Liver (tissue), 9 donors: ENCODE measurements around the gene MBNL3. TPM values are rescaled to one million over a fixed set of nuclear protein-coding genes. Genes with fewer than 3 reads are reported as not detected.

ENCODE experiments used
- DNase-seq: peaks from one replicate; pipeline ENCODE4 v3.0.0-alpha.2; 2017; ENCODE audit warnings: low spot score
- H3K27ac ChIP-seq, 2 donors: one replicate each; pipeline ENCODE4 v1.7.0; 2013; ENCODE audit warnings: inconsistent platforms in 2 of 2, low read length in 2 of 2, control low read depth in 1 of 2, low read depth in 1 of 2, mild to moderate bottlenecking in 1 of 2
- H3K27me3 ChIP-seq, 4 donors: one replicate each; pipeline versions ENCODE4 v1.6.1 to v1.7.0; 2013; ENCODE audit warnings: low read length in 3 of 4, inconsistent platforms in 1 of 4, mild to moderate bottlenecking in 1 of 4, moderate library complexity in 1 of 4; ENCODE audit not compliant: control insufficient read depth in 4 of 4, insufficient read depth in 4 of 4
- H3K36me3 ChIP-seq, 4 donors: one replicate each; pipeline versions ENCODE4 v1.6.1 to v1.7.0; 2013; ENCODE audit warnings: low read length in 3 of 4, mild to moderate bottlenecking in 3 of 4, low read depth in 1 of 4, moderate library complexity in 1 of 4; ENCODE audit not compliant: control insufficient read depth in 4 of 4, insufficient read depth in 3 of 4
- H3K4me1 ChIP-seq, 4 donors: one replicate each; pipeline versions ENCODE4 v1.6.1 to v1.7.0; 2013; ENCODE audit warnings: low read length in 3 of 4, mild to moderate bottlenecking in 3 of 4, moderate library complexity in 1 of 4; ENCODE audit not compliant: control insufficient read depth in 4 of 4, insufficient read depth in 4 of 4
- H3K4me3 ChIP-seq, 3 donors: one replicate each; pipeline versions ENCODE4 v1.6.1 to v1.7.0; 2013; ENCODE audit warnings: low read length in 3 of 3, control low read depth in 1 of 3, low read depth in 1 of 3, mild to moderate bottlenecking in 1 of 3
- H3K9ac ChIP-seq, 2 donors: one replicate each; pipeline ENCODE4 v1.7.0; 2013; ENCODE audit warnings: low read length in 2 of 2, mild to moderate bottlenecking in 2 of 2, moderate library complexity in 2 of 2, control low read depth in 1 of 2, low read depth in 1 of 2
- H3K9me3 ChIP-seq, 4 donors: one replicate each; pipeline versions ENCODE4 v1.6.1 to v1.7.0; 2013; ENCODE audit warnings: low read length in 3 of 4; ENCODE audit not compliant: control insufficient read depth in 4 of 4
- EGR1 ChIP-seq, 2 donors: IDR thresholded peaks; 2 replicates each; pipeline ENCODE4 v1.6.1; 2016 to 2018; ENCODE audit warnings: antibody characterized with exemption in 2 of 2, low read depth in 2 of 2
- FOXA1 ChIP-seq: IDR thresholded peaks from 2 replicates; pipeline ENCODE4 v1.6.1; 2016; ENCODE audit warnings: antibody characterized with exemption
- GABPA ChIP-seq, 2 donors: IDR thresholded peaks in 1 of 2; conservative IDR thresholded peaks in 1 of 2; 2 replicates each; pipeline ENCODE4 v1.6.1; 2016; ENCODE audit warnings: antibody characterized with exemption in 2 of 2, mild to moderate bottlenecking in 1 of 2, moderate library complexity in 1 of 2
- HNF4A ChIP-seq, 2 donors: conservative IDR thresholded peaks; 2 replicates each; pipeline ENCODE4 v1.6.1; 2016; ENCODE audit warnings: antibody characterized with exemption in 2 of 2, mild to moderate bottlenecking in 2 of 2
- HNF4G ChIP-seq: IDR thresholded peaks from 2 replicates; pipeline ENCODE4 v1.6.1; 2016; ENCODE audit warnings: antibody characterized with exemption
- JUND ChIP-seq, 2 donors: IDR thresholded peaks; 2 replicates each; pipeline ENCODE4 v1.6.1; 2016; ENCODE audit warnings: antibody characterized with exemption in 2 of 2
- NR2F2 ChIP-seq: IDR thresholded peaks from 2 replicates; pipeline ENCODE4 v1.6.1; 2016; ENCODE audit warnings: antibody characterized with exemption
- RAD21 ChIP-seq, 2 donors: IDR thresholded peaks; 2 replicates each; pipeline ENCODE4 v1.6.1; 2016; ENCODE audit warnings: antibody characterized with exemption in 2 of 2, mild to moderate bottlenecking in 2 of 2
- RXRA ChIP-seq, 2 donors: IDR thresholded peaks; 2 replicates each; pipeline ENCODE4 v1.6.1; 2017 to 2018; ENCODE audit warnings: antibody characterized with exemption in 2 of 2, mild to moderate bottlenecking in 1 of 2
- SP1 ChIP-seq: IDR thresholded peaks from 2 replicates; pipeline ENCODE4 v1.6.1; 2018; ENCODE audit warnings: antibody characterized with exemption, mild to moderate bottlenecking
- TAF1 ChIP-seq: conservative IDR thresholded peaks from 2 replicates; pipeline ENCODE4 v1.6.1; 2016; ENCODE audit warnings: antibody characterized with exemption, mild to moderate bottlenecking
- YY1 ChIP-seq: IDR thresholded peaks from 2 replicates; pipeline ENCODE4 v1.6.1; 2016; ENCODE audit warnings: antibody characterized with exemption, mild to moderate bottlenecking
- WGBS: extraction: QIAGEN DNeasy Blood & Tissue Kit; methylation state at CpG from one replicate; pipeline ENCODE4 v1.1.7; 2013; 5-methylcytosine and 5-hydroxymethylcytosine counted together
- polyA plus RNA-seq, 2 donors: library from polyadenylated mRNA; stranded (reverse) in 1 of 2; unstranded in 1 of 2; fragments of 200-250 nt in 1 of 2; fragments of >200 nt in 1 of 2; fragmentation: Nextera tagmentation in 1 of 2; extraction: Ambion mirVana in 1 of 2; gene quantifications; one replicate each; pipeline versions ENCODE4 v1.2.1 to v1.2.3, GENCODE V29; 2013 to 2015
- total RNA-seq, 2 donors: library from RNA; depleted of rRNA; stranded (reverse); fragments of >200 nt; gene quantifications; one replicate each; pipeline ENCODE4 v1.2.3, GENCODE V29; 2014
- TF ChIP-seq, protein P1 (sequence below): IDR thresholded peaks from 2 replicates; pipeline ENCODE4 v1.6.1; 2016; ENCODE audit warnings: antibody characterized with exemption, mild to moderate bottlenecking
- TF ChIP-seq, protein P2 (sequence below): fragments of 150-350 bp; IDR thresholded peaks from 2 replicates; pipeline ENCODE4 v1.5.1; 2017; ENCODE audit warnings: improper control_type of control experiment, low read depth, low read length; ENCODE audit not compliant: missing input control
- TF ChIP-seq, protein P3 (sequence below): IDR thresholded peaks from 2 replicates; pipeline ENCODE4 v1.6.1; 2016; ENCODE audit warnings: antibody characterized with exemption
- TF ChIP-seq, protein P4 (sequence below): IDR thresholded peaks from 2 replicates; pipeline ENCODE4 v1.6.1; 2016; ENCODE audit warnings: antibody characterized with exemption
- donor health status: healthy.
- donor health status: healthy.
- donor health status: healthy.
- donor health status: healthy.
- donor health status: healthy.

Gene MBNL3
- total and polyA plus RNA-seq, 4 donors = 20.6 to 149 (median 82.3) TPM

DNA sequence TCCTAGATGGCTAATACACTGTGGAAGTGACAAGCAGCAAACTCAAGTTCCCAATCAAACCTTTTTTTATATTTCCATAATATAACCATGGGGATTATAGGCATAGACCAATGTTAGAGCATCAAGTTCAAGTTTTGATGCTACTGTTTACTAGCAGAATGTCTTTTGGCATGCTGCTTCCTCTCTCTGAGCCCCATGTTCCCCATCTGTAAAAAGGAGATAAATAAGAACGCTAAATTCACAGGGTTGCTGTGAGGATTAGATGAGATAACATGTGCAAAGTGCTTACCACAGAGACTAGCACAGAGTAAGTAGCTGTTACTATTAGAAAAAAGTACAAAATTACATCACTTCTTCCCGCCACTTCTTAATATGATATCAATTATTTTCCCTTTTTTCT, 18.0 kb downstream of the MBNL3 start:
- WGBS = 71% methylated on average over 2 of the region's 2 CpGs
- no peak for DNase-seq
- Histone ChIP-seq H3K9me3 (no peaks in the 10 kb centered on the region), H3K9ac (no peak overlapping the region), H3K36me3 (no peaks in the 10 kb centered on the region), H3K27me3 (no peaks in the 10 kb centered on the region), H3K27ac (no peak overlapping the region), H3K4me1 (peaks cover 0 to 8% (median 0%) of the 10 kb centered on the region in 4 donors), H3K4me3 (no peak overlapping the region)
- TF ChIP-seq FOXA1 = no peak
- no peak for TF ChIP-seq RXRA (IDR thresholded peaks at IDR 0.05)
- no peak for TF ChIP-seq SP1
- TF ChIP-seq, protein P1, sequence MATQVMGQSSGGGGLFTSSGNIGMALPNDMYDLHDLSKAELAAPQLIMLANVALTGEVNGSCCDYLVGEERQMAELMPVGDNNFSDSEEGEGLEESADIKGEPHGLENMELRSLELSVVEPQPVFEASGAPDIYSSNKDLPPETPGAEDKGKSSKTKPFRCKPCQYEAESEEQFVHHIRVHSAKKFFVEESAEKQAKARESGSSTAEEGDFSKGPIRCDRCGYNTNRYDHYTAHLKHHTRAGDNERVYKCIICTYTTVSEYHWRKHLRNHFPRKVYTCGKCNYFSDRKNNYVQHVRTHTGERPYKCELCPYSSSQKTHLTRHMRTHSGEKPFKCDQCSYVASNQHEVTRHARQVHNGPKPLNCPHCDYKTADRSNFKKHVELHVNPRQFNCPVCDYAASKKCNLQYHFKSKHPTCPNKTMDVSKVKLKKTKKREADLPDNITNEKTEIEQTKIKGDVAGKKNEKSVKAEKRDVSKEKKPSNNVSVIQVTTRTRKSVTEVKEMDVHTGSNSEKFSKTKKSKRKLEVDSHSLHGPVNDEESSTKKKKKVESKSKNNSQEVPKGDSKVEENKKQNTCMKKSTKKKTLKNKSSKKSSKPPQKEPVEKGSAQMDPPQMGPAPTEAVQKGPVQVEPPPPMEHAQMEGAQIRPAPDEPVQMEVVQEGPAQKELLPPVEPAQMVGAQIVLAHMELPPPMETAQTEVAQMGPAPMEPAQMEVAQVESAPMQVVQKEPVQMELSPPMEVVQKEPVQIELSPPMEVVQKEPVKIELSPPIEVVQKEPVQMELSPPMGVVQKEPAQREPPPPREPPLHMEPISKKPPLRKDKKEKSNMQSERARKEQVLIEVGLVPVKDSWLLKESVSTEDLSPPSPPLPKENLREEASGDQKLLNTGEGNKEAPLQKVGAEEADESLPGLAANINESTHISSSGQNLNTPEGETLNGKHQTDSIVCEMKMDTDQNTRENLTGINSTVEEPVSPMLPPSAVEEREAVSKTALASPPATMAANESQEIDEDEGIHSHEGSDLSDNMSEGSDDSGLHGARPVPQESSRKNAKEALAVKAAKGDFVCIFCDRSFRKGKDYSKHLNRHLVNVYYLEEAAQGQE = no peak
- no peak for TF ChIP-seq HNF4G
- TF ChIP-seq HNF4A (conservative IDR thresholded peaks at IDR 0.05) = no peak

DNA sequence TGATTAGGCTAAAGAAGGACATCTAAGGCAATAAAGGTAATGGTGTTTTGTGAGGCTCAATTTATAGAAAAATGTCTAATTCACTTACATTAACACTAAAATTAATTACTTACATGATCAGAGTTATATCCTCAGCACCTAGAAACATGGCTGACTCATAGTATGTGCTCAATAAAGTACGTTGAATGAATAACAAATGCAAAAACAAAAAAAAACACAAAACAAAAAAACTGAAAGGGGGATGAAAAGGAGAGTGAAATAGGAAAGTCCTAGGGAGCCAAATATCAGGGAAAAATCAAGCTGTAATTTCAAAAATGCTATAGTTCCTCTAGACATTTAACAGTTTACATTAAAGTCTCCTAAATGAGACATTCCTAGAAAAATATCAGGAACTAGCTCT, 18.7 kb downstream of the MBNL3 start:
- Histone ChIP-seq H3K4me3 (no peak overlapping the region), H3K27me3 (no peaks in the 10 kb centered on the region), H3K9me3 (no peaks in the 10 kb centered on the region), H3K4me1 (peaks cover 0 to 7% (median 0%) of the 10 kb centered on the region in 4 donors), H3K36me3 (no peaks in the 10 kb centered on the region), H3K9ac (no peak overlapping the region), H3K27ac (no peak overlapping the region)
- TF ChIP-seq, protein P2, sequence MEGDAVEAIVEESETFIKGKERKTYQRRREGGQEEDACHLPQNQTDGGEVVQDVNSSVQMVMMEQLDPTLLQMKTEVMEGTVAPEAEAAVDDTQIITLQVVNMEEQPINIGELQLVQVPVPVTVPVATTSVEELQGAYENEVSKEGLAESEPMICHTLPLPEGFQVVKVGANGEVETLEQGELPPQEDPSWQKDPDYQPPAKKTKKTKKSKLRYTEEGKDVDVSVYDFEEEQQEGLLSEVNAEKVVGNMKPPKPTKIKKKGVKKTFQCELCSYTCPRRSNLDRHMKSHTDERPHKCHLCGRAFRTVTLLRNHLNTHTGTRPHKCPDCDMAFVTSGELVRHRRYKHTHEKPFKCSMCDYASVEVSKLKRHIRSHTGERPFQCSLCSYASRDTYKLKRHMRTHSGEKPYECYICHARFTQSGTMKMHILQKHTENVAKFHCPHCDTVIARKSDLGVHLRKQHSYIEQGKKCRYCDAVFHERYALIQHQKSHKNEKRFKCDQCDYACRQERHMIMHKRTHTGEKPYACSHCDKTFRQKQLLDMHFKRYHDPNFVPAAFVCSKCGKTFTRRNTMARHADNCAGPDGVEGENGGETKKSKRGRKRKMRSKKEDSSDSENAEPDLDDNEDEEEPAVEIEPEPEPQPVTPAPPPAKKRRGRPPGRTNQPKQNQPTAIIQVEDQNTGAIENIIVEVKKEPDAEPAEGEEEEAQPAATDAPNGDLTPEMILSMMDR = no peak
- TF ChIP-seq RAD21 (IDR thresholded peaks at IDR 0.05) = no peak
- no peak for TF ChIP-seq JUND (IDR thresholded peaks at IDR 0.05)
- TF ChIP-seq, protein P3, sequence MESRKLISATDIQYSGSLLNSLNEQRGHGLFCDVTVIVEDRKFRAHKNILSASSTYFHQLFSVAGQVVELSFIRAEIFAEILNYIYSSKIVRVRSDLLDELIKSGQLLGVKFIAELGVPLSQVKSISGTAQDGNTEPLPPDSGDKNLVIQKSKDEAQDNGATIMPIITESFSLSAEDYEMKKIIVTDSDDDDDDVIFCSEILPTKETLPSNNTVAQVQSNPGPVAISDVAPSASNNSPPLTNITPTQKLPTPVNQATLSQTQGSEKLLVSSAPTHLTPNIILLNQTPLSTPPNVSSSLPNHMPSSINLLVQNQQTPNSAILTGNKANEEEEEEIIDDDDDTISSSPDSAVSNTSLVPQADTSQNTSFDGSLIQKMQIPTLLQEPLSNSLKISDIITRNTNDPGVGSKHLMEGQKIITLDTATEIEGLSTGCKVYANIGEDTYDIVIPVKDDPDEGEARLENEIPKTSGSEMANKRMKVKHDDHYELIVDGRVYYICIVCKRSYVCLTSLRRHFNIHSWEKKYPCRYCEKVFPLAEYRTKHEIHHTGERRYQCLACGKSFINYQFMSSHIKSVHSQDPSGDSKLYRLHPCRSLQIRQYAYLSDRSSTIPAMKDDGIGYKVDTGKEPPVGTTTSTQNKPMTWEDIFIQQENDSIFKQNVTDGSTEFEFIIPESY = no peak
- no peak for TF ChIP-seq YY1
- TF ChIP-seq EGR1 (IDR thresholded peaks at IDR 0.05; ENCODE audit: low read depth in 2 of 2) = no peak
- TF ChIP-seq NR2F2 = no peak
- TF ChIP-seq, protein P4, sequence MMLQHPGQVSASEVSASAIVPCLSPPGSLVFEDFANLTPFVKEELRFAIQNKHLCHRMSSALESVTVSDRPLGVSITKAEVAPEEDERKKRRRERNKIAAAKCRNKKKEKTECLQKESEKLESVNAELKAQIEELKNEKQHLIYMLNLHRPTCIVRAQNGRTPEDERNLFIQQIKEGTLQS = no peak
- TF ChIP-seq SP1 = no peak
- no peak for TF ChIP-seq HNF4A (conservative IDR thresholded peaks at IDR 0.05)
- no peak for TF ChIP-seq RXRA (IDR thresholded peaks at IDR 0.05)
- TF ChIP-seq TAF1 = no peak
- TF ChIP-seq HNF4G = no peak
- TF ChIP-seq GABPA (IDR thresholded peaks at IDR 0.05 in 1 of 2, conservative IDR thresholded peaks at IDR 0.05 in 1 of 2) = no peak
- no peak for DNase-seq
- WGBS = 95% methylated on average over 1 of the region's 1 CpG
